GM23338 (cell line): ENCODE data around the gene KIAA0232. TPM values are rescaled to one million over a fixed set of nuclear protein-coding genes. Genes with fewer than 3 reads are reported as not detected.

Source experiments
- ATAC-seq: fragments of 200-7000 bp; cut with Tn5 transposase; 3 replicates; pipeline ENCODE4 v1.9.1; 2020
- DNase-seq: peaks from one replicate; pipeline ENCODE4 v3.0.0-alpha.2; 2015; ENCODE audit warnings: low spot score
- H2AFZ ChIP-seq: fragments of 200-600 bp; sonication (generic); 2 replicates; pipeline ENCODE4 v1.8.0; 2016; ENCODE audit warnings: antibody characterized with exemption, mild to moderate bottlenecking, moderate library complexity
- H3F3A ChIP-seq: fragments of 200-600 bp; sonication (generic); replicated peaks from 2 replicates; pipeline ENCODE4 v1.8.0; 2017; ENCODE audit warnings: antibody characterized with exemption, mixed run types, low read depth
- H3K27ac ChIP-seq: fragments of 200-600 bp; sonication (generic); 2 replicates; pipeline ENCODE4 v1.6.1; 2016; ENCODE audit warnings: low read depth
- H3K27me3 ChIP-seq: fragments of 200-600 bp; sonication (generic); 2 replicates; pipeline ENCODE4 v1.8.0; 2016; ENCODE audit warnings: mild to moderate bottlenecking, mixed run types, moderate library complexity; ENCODE audit not compliant: insufficient read depth
- H3K36me3 ChIP-seq: fragments of 200-600 bp; sonication (generic); 2 replicates; pipeline ENCODE4 v1.8.0; 2016; ENCODE audit warnings: mild to moderate bottlenecking; ENCODE audit not compliant: insufficient read depth
- H3K4me1 ChIP-seq: fragments of 200-600 bp; sonication (generic); 2 replicates; pipeline ENCODE4 v1.8.0; 2016; ENCODE audit warnings: mild to moderate bottlenecking, moderate library complexity; ENCODE audit not compliant: insufficient read depth
- H3K4me2 ChIP-seq: fragments of 200-600 bp; sonication (generic); 2 replicates; pipeline ENCODE4 v1.7.1; 2017; ENCODE audit warnings: mixed run types
- H3K4me3 ChIP-seq: fragments of 200-600 bp; sonication (generic); 2 replicates; pipeline ENCODE4 v1.6.1; 2016; ENCODE audit warnings: mixed run types
- H3K79me2 ChIP-seq: fragments of 200-600 bp; sonication (generic); replicated peaks from 2 replicates; pipeline ENCODE4 v1.8.0; 2017; ENCODE audit warnings: mild to moderate bottlenecking; ENCODE audit not compliant: insufficient read depth
- H3K9me2 ChIP-seq: fragments of 200-600 bp; sonication (generic); 2 replicates; pipeline ENCODE4 v1.8.0; 2017; ENCODE audit not compliant: insufficient read depth
- H4K20me1 ChIP-seq: fragments of 200-600 bp; sonication (generic); replicated peaks from 2 replicates; pipeline ENCODE4 v1.8.0; 2017; ENCODE audit warnings: mild to moderate bottlenecking; ENCODE audit not compliant: insufficient read depth
- H3K27ac Mint-ChIP-seq: 2 replicates; pipeline ENCODE4 v1.8.0; 2020; ENCODE audit warnings: inconsistent platforms, mild to moderate bottlenecking, moderate library complexity, mixed read lengths
- H3K27me3 Mint-ChIP-seq: 3 replicates; pipeline ENCODE4 v1.8.0; 2022; ENCODE audit warnings: low read depth, mild to moderate bottlenecking, moderate library complexity, mixed read lengths, inconsistent platforms; ENCODE audit not compliant: insufficient read depth, poor library complexity
- H3K36me3 Mint-ChIP-seq: 3 replicates; pipeline ENCODE4 v1.8.0; 2021; ENCODE audit warnings: low read depth, mild to moderate bottlenecking, inconsistent platforms, moderate library complexity, mixed read lengths
- H3K4me1 Mint-ChIP-seq: 3 replicates; pipeline ENCODE4 v1.8.0; 2020; ENCODE audit warnings: mild to moderate bottlenecking, inconsistent platforms, mixed read lengths
- H3K4me3 Mint-ChIP-seq: 3 replicates; pipeline ENCODE4 v1.8.0; 2021; ENCODE audit warnings: moderate library complexity, mild to moderate bottlenecking, inconsistent platforms, mixed read lengths
- H3K9me3 Mint-ChIP-seq: 3 replicates; pipeline ENCODE4 v1.8.0; 2020; ENCODE audit warnings: moderate library complexity, mild to moderate bottlenecking, inconsistent platforms, mixed read lengths
- CREB1 ChIP-seq: fragments of 250-450 bp; sonication (Bioruptor Pico); IDR thresholded peaks from 2 replicates; pipeline ENCODE4 v1.5.0; 2020; ENCODE audit warnings: low read depth, mild to moderate bottlenecking, moderate library complexity
- CTCF ChIP-seq, 2 experiments: fragments of 200-600 bp in 1 of 2; sonication (generic) in 1 of 2; conservative IDR thresholded peaks; 2 replicates each; pipeline versions ENCODE4 v1.5.1 to v1.6.1; 2016 to 2017; ENCODE audit warnings: antibody characterized with exemption in 2 of 2, low read depth in 2 of 2, mild to moderate bottlenecking in 2 of 2, moderate library complexity in 1 of 2
- ETS1 ChIP-seq: IDR thresholded peaks from 2 replicates; pipeline ENCODE4 v1.6.1; 2016; ENCODE audit warnings: antibody characterized with exemption
- EZH2 ChIP-seq: fragments of 200-600 bp; sonication (generic); IDR thresholded peaks from one replicate; pipeline ENCODE4 v1.8.0; 2017; ENCODE audit warnings: antibody characterized with exemption, mild to moderate bottlenecking, low read depth; ENCODE audit not compliant: unreplicated experiment
- EZH2phosphoT487 ChIP-seq: fragments of 200-600 bp; sonication (generic); IDR thresholded peaks from one replicate; pipeline ENCODE4 v1.8.1; 2018; ENCODE audit warnings: antibody characterized with exemption; ENCODE audit not compliant: unreplicated experiment
- JUNB ChIP-seq: IDR thresholded peaks from one replicate; pipeline ENCODE4 v1.6.1; 2016; ENCODE audit warnings: antibody characterized with exemption; ENCODE audit not compliant: unreplicated experiment
- NANOG ChIP-seq: IDR thresholded peaks from 2 replicates; pipeline ENCODE4 v1.6.1; 2016; ENCODE audit warnings: antibody characterized with exemption, borderline replicate concordance
- POLR2AphosphoS5 ChIP-seq: IDR thresholded peaks from 2 replicates; pipeline ENCODE4 v1.6.1; 2016; ENCODE audit warnings: antibody characterized with exemption, low read depth
- REST ChIP-seq: IDR thresholded peaks from one replicate; pipeline ENCODE4 v1.6.1; 2018; ENCODE audit warnings: antibody characterized with exemption; ENCODE audit not compliant: unreplicated experiment
- STAT1 ChIP-seq: IDR thresholded peaks from one replicate; pipeline ENCODE4 v1.6.1; 2016; ENCODE audit warnings: antibody characterized with exemption; ENCODE audit not compliant: unreplicated experiment
- ZNF114 ChIP-seq: fragments of 250-450 bp; sonication (Bioruptor Pico); IDR thresholded peaks from 2 replicates; pipeline ENCODE4 v1.5.0; 2020; ENCODE audit warnings: mild to moderate bottlenecking, moderate library complexity
- ZNF331 ChIP-seq: fragments of 250-450 bp; sonication (Bioruptor Pico); IDR thresholded peaks from 2 replicates; pipeline ENCODE4 v1.5.0; 2020; ENCODE audit warnings: low read depth, mild to moderate bottlenecking, moderate library complexity
- ZNF462 ChIP-seq: fragments of 250-450 bp; sonication (Bioruptor Pico); IDR thresholded peaks from 2 replicates; pipeline ENCODE4 v1.5.0; 2020; ENCODE audit warnings: mild to moderate bottlenecking, moderate library complexity
- polyA plus RNA-seq: library from polyadenylated mRNA; unstranded; fragments of >200 nt; fragmentation: Nextera tagmentation; extraction: Ambion mirVana; gene quantifications from 2 replicates; pipeline ENCODE4 v1.2.1, GENCODE V29; 2016
- total RNA-seq: library from RNA; depleted of rRNA; stranded (reverse); fragments of >200 nt; shearing (Covaris generic); gene quantifications from 2 replicates; pipeline ENCODE4 v1.2.3, GENCODE V29; 2014

Gene KIAA0232
- total and polyA plus RNA-seq, 2 experiments from 2014 or later = 14.3 to 34.9 TPM

GRCh38 chr4:6778435-6778834, 4.1 kb upstream of the KIAA0232 start:
- Histone ChIP-seq H3K36me3 (no peaks in the 10 kb centered on the region), H3K27ac (no peak overlapping the region), H3K4me2 (no peak overlapping the region), H3K4me3 (no peak overlapping the region), H3F3A (peaks cover 13% of the 10 kb centered on the region), H3K79me2 (no peaks in the 10 kb centered on the region), H3K9me2 (no peaks in the 10 kb centered on the region), H4K20me1 (no peaks in the 10 kb centered on the region), H2AFZ (no peak overlapping the region), H3K27me3 (peaks cover 6% of the 10 kb centered on the region; the same call in 1 of the 2 replicates), H3K4me1 (peaks cover 21% of the 10 kb centered on the region)
- peaks cover 24% of the 10 kb centered on the region; the same call in 2 of the 3 replicates for H3K4me1 Mint-ChIP-seq
- no peaks in the 10 kb centered on the region for H3K9me3 Mint-ChIP-seq
- no peak overlapping the region for H3K4me3 Mint-ChIP-seq
- no peak overlapping the region for H3K27ac Mint-ChIP-seq
- no peak for ATAC-seq
- H3K27me3 Mint-ChIP-seq = peaks cover 5% of the 10 kb centered on the region
- H3K36me3 Mint-ChIP-seq = no peaks in the 10 kb centered on the region
- no peak for TF ChIP-seq STAT1
- no peak for TF ChIP-seq NANOG
- no peak for TF ChIP-seq ZNF114 (CRISPR knock-in tag)
- TF ChIP-seq EZH2 = no peak
- TF ChIP-seq ETS1 = no peak
- no peak for TF ChIP-seq ZNF462 (CRISPR knock-in tag)
- no peak for TF ChIP-seq ZNF331
- no peak for TF ChIP-seq JUNB
- TF ChIP-seq REST = no peak
- no peak for TF ChIP-seq POLR2AphosphoS5
- no peak for TF ChIP-seq CREB1 (CRISPR knock-in tag)
- no peak for TF ChIP-seq EZH2phosphoT487
- TF ChIP-seq CTCF (conservative IDR thresholded peaks at IDR 0.05; ENCODE audit: low read depth in 2 of 2) = no peak
- DNase-seq = no peak
